Breast epithelium (tissue), 4 donors: ENCODE measurements around the gene CDK6. TPM values are rescaled to one million over a fixed set of nuclear protein-coding genes. Genes with fewer than 3 reads are reported as not detected.
"Not testable (repeated sequence)": the region's sequence is repeated elsewhere in the genome, so short reads cannot be mapped to it uniquely, and the experiment has no call there.

ENCODE experiments used
- DNase-seq, 2 donors: peaks; one replicate each; pipeline ENCODE4 v3.0.0-alpha.2; 2019; ENCODE audit warnings: low spot score in 2 of 2
- H3K27ac ChIP-seq, 2 donors: fragments of 200-600 bp; sonication (generic) in 1 of 2; one replicate each; pipeline ENCODE4 v1.5.1; 2016 to 2019; ENCODE audit warnings: mild to moderate bottlenecking in 1 of 2
- H3K27me3 ChIP-seq, 2 donors: fragments of 200-600 bp; sonication (generic) in 1 of 2; one replicate each; pipeline versions ENCODE4 v1.5.1 to v1.6.0; 2017 to 2019; ENCODE audit warnings: control low read depth in 1 of 2, mild to moderate bottlenecking in 1 of 2
- H3K36me3 ChIP-seq: fragments of 200-600 bp; one replicate; pipeline ENCODE4 v1.5.1; 2019
- H3K4me1 ChIP-seq, 2 donors: fragments of 200-600 bp; sonication (generic); one replicate each; pipeline ENCODE4 v1.5.1; 2016 to 2019; ENCODE audit warnings: control low read depth in 1 of 2
- H3K4me3 ChIP-seq, 3 donors: fragments of 200-600 bp; sonication (generic); 1 replicate in 2 of 3; 2 replicates in 1 of 3; pipeline ENCODE4 v1.5.1; 2016 to 2019; ENCODE audit warnings: mild to moderate bottlenecking in 3 of 3, moderate library complexity in 2 of 3
- H3K9me3 ChIP-seq, 2 donors: fragments of 200-600 bp; sonication (generic) in 1 of 2; one replicate each; pipeline ENCODE4 v1.5.1; 2016 to 2019; ENCODE audit warnings: control low read depth in 1 of 2
- POLR2A ChIP-seq: fragments of 450-650 bp; IDR thresholded peaks from one replicate; pipeline ENCODE4 v1.6.1; 2016; ENCODE audit warnings: antibody characterized with exemption, mild to moderate bottlenecking, moderate library complexity
- POLR2AphosphoS5 ChIP-seq, 3 donors: sonication (generic); formaldehyde crosslinking; IDR thresholded peaks; one replicate each; pipeline ENCODE4 v1.6.1; 2017; ENCODE audit warnings: antibody characterized with exemption in 3 of 3
- intact Hi-C: fragments of 100-400 bp; cut with DNase I; formaldehyde crosslinking; loops from one replicate; pipeline ENCODE4 v1.15.1; 2023; ENCODE audit warnings: low total_unique reads
- total RNA-seq, 3 donors: library from RNA; depleted of rRNA; stranded (reverse); fragments of >200 nt; gene quantifications; one replicate each; pipeline ENCODE4 v1.1.0, GENCODE V29; 2016
- TF ChIP-seq, protein P1 (sequence below), 3 donors: fragments of 450-650 bp; IDR thresholded peaks; one replicate each; pipeline ENCODE4 v1.5.1; 2016 to 2017; ENCODE audit warnings: antibody characterized with exemption in 3 of 3, mild to moderate bottlenecking in 3 of 3, moderate library complexity in 3 of 3

The CDK6 gene
- total RNA-seq, 3 donors from 2014 or later, result 12.8 to 26.2 (median 23.6) TPM

DNA sequence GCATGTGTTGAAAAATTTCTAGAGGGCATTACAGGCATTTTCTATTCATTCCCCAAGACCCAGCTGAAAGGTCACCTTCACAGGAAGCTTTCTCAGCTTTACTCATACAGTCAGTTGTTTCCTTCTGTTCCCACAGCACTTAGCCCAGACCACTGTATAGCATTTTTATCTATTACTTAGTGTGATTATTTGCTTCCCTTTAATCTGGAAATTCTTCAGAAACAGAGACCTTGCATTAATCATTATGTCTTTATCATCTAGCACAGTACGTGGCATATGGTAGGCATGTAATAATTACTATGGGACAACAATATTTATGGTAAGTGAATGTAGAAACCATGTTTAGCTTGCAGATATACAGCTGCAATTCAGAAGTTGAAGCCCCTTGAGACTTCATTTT is 38.2 kb upstream of the CDK6 start:
- no peaks in the 10 kb centered on the region for H3K36me3 ChIP-seq
- intact Hi-C loops, result no loop called here
- H3K4me3 ChIP-seq, result no peak overlapping the region
- no peaks in the 10 kb centered on the region for H3K4me1 ChIP-seq
- no peak for DNase-seq
- no peaks in the 10 kb centered on the region for H3K27me3 ChIP-seq
- no peak overlapping the region for H3K27ac ChIP-seq
- TF ChIP-seq POLR2AphosphoS5 (IDR thresholded peaks at IDR 0.05) (no peak), POLR2A (no peak)
- TF ChIP-seq, protein P1, sequence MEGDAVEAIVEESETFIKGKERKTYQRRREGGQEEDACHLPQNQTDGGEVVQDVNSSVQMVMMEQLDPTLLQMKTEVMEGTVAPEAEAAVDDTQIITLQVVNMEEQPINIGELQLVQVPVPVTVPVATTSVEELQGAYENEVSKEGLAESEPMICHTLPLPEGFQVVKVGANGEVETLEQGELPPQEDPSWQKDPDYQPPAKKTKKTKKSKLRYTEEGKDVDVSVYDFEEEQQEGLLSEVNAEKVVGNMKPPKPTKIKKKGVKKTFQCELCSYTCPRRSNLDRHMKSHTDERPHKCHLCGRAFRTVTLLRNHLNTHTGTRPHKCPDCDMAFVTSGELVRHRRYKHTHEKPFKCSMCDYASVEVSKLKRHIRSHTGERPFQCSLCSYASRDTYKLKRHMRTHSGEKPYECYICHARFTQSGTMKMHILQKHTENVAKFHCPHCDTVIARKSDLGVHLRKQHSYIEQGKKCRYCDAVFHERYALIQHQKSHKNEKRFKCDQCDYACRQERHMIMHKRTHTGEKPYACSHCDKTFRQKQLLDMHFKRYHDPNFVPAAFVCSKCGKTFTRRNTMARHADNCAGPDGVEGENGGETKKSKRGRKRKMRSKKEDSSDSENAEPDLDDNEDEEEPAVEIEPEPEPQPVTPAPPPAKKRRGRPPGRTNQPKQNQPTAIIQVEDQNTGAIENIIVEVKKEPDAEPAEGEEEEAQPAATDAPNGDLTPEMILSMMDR (IDR thresholded peaks at IDR 0.05), result no peak
- H3K9me3 ChIP-seq, result no peaks in the 10 kb centered on the region

- Histone ChIP-seq H3K4me3 (no peak overlapping the region), H3K36me3 (no peaks in the 10 kb centered on the region), H3K27me3 (no peaks in the 10 kb centered on the region), H3K4me1 (no peaks in the 10 kb centered on the region), H3K27ac (no peak overlapping the region), H3K9me3 (no peaks in the 10 kb centered on the region)
- intact Hi-C loops, result no loop called here
- no peak for DNase-seq
- TF ChIP-seq POLR2AphosphoS5 (IDR thresholded peaks at IDR 0.05) (no peak), POLR2A (no peak)
- TF ChIP-seq, protein P1 (IDR thresholded peaks at IDR 0.05), result no peak
These were observed 37.4 kb upstream of the CDK6 start for GRCh38 chr7:92873776-92874175.

DNA sequence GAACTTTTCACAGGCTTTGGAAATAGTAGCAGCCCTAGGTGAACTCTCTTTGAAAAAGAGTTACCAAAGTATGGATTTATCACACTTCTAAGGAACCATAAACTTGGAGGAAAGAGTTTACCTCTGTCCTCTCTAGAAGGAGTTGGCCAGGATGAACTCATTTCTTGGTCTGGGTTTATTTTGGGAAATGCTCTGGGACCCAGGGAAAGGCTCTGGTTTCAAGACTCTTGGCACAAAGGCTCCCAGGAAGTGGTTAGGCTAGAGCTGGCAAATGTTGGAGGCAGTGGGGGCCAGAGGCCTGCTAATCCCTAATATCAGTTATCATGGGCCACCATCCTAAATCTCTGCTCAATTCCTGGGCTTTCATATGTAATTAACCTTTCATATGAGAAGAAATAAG is 36.3 kb upstream of the CDK6 start:
- H3K27me3 ChIP-seq, result no peaks in the 10 kb centered on the region
- H3K9me3 ChIP-seq, result no peaks in the 10 kb centered on the region
- no peaks in the 10 kb centered on the region for H3K4me1 ChIP-seq
- intact Hi-C loops, result no loop called here
- H3K27ac ChIP-seq, result no peak overlapping the region
- no peak for DNase-seq
- TF ChIP-seq POLR2A (no peak), POLR2AphosphoS5 (IDR thresholded peaks at IDR 0.05) (no peak)
- TF ChIP-seq, protein P1 (IDR thresholded peaks at IDR 0.05), result no peak
- H3K4me3 ChIP-seq, result no peak overlapping the region
- no peaks in the 10 kb centered on the region for H3K36me3 ChIP-seq

DNA sequence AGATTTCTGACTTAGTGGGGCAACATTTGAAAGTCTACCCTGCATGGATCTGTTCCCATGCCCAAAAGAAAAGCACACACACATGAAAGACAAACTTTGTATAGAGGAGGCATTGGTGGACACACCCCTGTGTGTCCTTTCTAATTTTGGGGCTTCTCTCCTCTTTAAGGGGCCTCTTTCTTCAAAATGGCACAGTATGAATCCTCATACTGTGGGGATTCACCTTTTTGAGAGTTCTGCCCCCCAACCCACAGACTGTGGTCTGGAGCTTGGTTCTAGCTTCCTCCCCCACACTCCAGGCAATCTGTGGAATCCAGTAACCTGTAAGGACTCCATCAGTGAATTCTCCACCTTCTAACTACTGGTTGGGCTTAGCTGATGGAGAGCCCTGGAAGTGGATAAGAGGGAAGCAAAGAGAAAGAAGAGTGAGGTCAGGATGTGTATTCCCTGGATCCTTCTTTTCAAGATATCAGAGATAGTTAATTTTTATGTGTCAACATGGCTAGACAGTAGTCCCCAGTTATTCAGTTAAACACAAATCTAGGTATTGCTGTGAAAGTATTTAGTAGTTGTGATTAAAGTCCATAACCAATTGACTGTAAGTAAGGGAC is 32.4 kb upstream of the CDK6 start:
- H3K27ac ChIP-seq, result no peak overlapping the region
- no peaks in the 10 kb centered on the region for H3K9me3 ChIP-seq
- DNase-seq, result no peak
- H3K4me1 ChIP-seq, result no peaks in the 10 kb centered on the region
- no peaks in the 10 kb centered on the region for H3K36me3 ChIP-seq
- no peaks in the 10 kb centered on the region for H3K27me3 ChIP-seq
- TF ChIP-seq POLR2A, result no peak
- TF ChIP-seq POLR2AphosphoS5 (IDR thresholded peaks at IDR 0.05), result no peak
- TF ChIP-seq, protein P1 (IDR thresholded peaks at IDR 0.05), result no peak
- no peak overlapping the region for H3K4me3 ChIP-seq
- intact Hi-C loops, result no loop called here

DNA sequence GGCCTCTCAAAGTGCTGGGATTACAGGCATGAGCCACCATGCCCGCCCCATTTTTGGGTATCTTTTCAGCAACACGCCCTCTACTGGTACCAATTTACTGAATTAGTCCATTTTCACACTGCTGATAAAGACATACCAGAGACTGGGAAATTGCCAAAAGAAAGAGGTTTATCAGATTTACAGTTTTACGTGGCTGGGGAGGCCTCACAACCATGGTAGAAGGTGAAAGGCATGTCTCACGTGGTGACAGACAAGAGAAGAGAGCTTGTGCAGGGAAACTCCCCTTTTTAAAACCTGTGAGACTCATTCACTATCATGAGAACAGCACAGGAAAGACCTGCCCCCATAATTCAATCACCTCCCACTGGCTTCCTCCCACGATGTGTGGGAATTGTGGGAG is 27.8 kb upstream of the CDK6 start:
- H3K27me3 ChIP-seq, H3K4me1 ChIP-seq, H3K4me3 ChIP-seq, H3K36me3 ChIP-seq, H3K27ac ChIP-seq, DNase-seq, intact Hi-C loops, H3K9me3 ChIP-seq: not testable (repeated sequence)

- intact Hi-C loops, result loop anchor here (10.0 kb wide), 1 partner anchor 208 kb away; no protein-coding TSS in a partner anchor
- Histone ChIP-seq H3K4me3 (no peak overlapping the region), H3K27me3 (no peaks in the 10 kb centered on the region), H3K9me3 (no peaks in the 10 kb centered on the region), H3K36me3 (no peaks in the 10 kb centered on the region), H3K4me1 (no peaks in the 10 kb centered on the region), H3K27ac (no peak overlapping the region)
- DNase-seq, result no peak
- TF ChIP-seq POLR2A, result no peak
- TF ChIP-seq, protein P1 (IDR thresholded peaks at IDR 0.05), result no peak
- TF ChIP-seq POLR2AphosphoS5 (IDR thresholded peaks at IDR 0.05), result no peak
These were observed 20.1 kb upstream of the CDK6 start for GRCh38 chr7:92856436-92856835.
